Purkinje cell (primary cell): Measurements from ENCODE around the gene SGF29. TPM values are rescaled to one million over a fixed set of nuclear protein-coding genes. Genes with fewer than 3 reads are reported as not detected.

Experiments
- polyA plus RNA-seq: library from polyadenylated mRNA; unstranded; fragments of >200 nt; fragmentation: Nextera tagmentation; gene quantifications from 2 replicates; pipeline ENCODE4 v1.2.1, GENCODE V29; 2014

Gene SGF29
- 10.6 and 14.6 TPM in 2 replicates for polyA plus RNA-seq

DNA sequence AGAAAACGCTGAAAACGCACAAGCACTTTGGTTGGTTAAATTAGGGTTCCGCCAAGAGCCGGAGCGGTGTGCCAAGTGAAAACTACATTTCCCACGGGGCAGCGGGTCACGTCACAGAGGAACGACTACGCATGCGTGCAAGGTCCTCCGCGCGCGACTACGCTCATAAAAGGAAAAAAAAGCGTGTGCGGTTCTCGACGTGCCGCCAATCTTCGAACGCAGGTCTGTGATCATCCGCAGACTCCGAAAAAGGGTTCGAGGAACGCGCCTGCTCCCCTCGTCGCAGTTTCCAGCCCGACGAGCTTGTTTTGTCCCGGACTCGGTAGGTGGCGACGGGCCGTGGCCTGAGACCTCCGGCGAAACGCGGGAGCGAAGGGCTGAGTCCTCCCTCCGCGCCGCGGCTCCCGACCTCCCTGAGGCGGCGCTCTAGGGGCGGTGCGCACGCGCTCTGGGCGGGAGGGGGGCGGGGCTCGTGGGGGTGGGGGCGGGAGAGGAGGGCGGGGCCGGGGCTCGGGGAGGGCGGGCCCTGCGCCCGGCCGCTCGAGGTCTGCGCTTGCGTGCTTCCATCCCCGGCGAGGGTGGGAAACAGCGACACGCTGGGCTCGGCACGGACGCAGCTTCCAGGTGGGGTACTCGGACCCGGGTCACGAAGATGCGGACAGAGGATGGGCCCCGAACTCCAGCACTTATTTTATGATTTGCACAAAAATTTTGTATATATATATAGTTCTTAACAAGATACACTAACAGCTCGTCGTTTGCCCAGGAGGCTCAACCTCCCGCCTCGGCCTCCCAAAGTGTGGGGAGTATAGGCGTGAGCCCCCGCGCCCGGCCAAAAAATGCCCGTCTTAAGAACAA, at the start of gene SGF29:
Gene SGF29, plus strand, starts transcription at position 145 of the 858 bp plus-strand sequence. CDS start 27,150 bp downstream, outside the sequence.

GRCh38 chr16:28538733-28539596, 14.8 kb upstream of the SGF29 start, which contains the start of gene NUPR1:
TSS of gene NUPR1 (minus strand) at chr16:28538974. CDS start at chr16:28538907, 67 bp downstream.

GRCh38 chr16:28596840-28597691, 43.3 kb downstream of the SGF29 start, which contains the start of gene SULT1A2:
TSS of gene SULT1A2 (minus strand) at chr16:28597050. CDS start at chr16:28595930, 1,120 bp downstream.

GRCh38 chr16:28609631-28610594, 56.2 kb downstream of the SGF29 start, which contains the start of gene SULT1A1:
TSS of gene SULT1A1 (minus strand) at chr16:28610044. CDS start at chr16:28608855, 1,189 bp downstream.

DNA sequence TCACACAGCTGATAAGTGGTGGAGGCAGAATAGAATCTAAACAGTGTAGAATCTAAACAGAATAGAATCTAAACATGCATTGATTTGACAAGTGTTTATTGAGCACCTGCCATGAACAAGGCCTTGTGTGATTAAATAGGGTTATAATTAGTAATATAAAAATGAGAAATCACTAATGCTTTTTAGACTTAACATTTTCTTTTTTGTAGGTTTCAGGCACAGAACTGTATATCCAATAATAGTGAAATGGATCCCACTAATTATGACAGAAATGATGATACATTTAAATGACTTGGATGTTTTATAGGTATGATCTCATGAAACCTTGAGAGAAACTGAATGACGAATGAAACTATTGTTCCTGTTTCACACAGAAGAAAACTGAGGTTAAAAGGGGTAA, 84.0 kb downstream of the SGF29 start, which contains the start of gene NPIPB8:
Gene NPIPB8, plus strand, starts transcription at position 301 of the 400 bp plus-strand sequence. CDS start 296 bp downstream, outside the sequence.

Other genes with a start within 250 kb of the SGF29 start
- gene NPIPB6, start 190.4 kb upstream of the SGF29 start, polyA plus RNA-seq: 1.0 TPM in 1 of 2 replicates, not detected in the other
- 9.7 TPM in 1 of 2 replicates, not detected in the other for gene EIF3CL, start 150.1 kb upstream of the SGF29 start, polyA plus RNA-seq
- gene NPIPB7, start 81.6 kb upstream of the SGF29 start, polyA plus RNA-seq: not detected in 2 replicates
- 3.8 and 12.8 TPM in 2 replicates for gene CLN3, start 61.8 kb upstream of the SGF29 start, polyA plus RNA-seq
- not detected in 2 replicates for gene APOBR, start 59.3 kb upstream of the SGF29 start, polyA plus RNA-seq
- gene IL27, start 47.1 kb upstream of the SGF29 start, polyA plus RNA-seq: not detected in 2 replicates
- gene NUPR1, start 14.9 kb upstream of the SGF29 start, polyA plus RNA-seq: 3.3 and 5.8 TPM in 2 replicates
- 0.59 and 1.7 TPM in 2 replicates for gene SULT1A2, start 43.1 kb downstream of the SGF29 start, polyA plus RNA-seq
- 35.1 and 39.9 TPM in 2 replicates for gene SULT1A1, start 56.1 kb downstream of the SGF29 start, polyA plus RNA-seq
- gene NPIPB8, start 84.1 kb downstream of the SGF29 start, polyA plus RNA-seq: not detected in 2 replicates
- gene EIF3C, start 157.5 kb downstream of the SGF29 start, polyA plus RNA-seq: 255 and 303 TPM in 2 replicates
- 1.6 TPM in 1 of 2 replicates, not detected in the other for gene NPIPB9, start 197.9 kb downstream of the SGF29 start, polyA plus RNA-seq